HG03280 (cell line): ENCODE data around the gene PRKCD.

Source experiments
- ATAC-seq: cut with Tn5 transposase; IDR thresholded peaks from one replicate; pipeline ENCODE4 v1.9.1; 2021; ENCODE audit warnings: mild to moderate bottlenecking, moderate library complexity; ENCODE audit not compliant: unreplicated experiment

The PRKCD gene

GRCh38 chr3:53160660-53161449, at the start of gene PRKCD:
Gene PRKCD (plus strand): TSS chr3:53161209. CDS start chr3:53178423, 17,214 bp downstream.
- peak; percentile 61 for ATAC-seq

GRCh38 chr3:53111822-53112221, 49.2 kb upstream of the PRKCD start:
- no peak for ATAC-seq

- ATAC-seq: no peak
Measured at GRCh38 chr3:53113293-53114010, 47.6 kb upstream of the PRKCD start.

- no peak for ATAC-seq
Measured at GRCh38 chr3:53114011-53114400, 47.0 kb upstream of the PRKCD start.

- no peak for ATAC-seq
Measured at GRCh38 chr3:53114412-53115074, 46.5 kb upstream of the PRKCD start.

- no peak for ATAC-seq
Measured at GRCh38 chr3:53116956-53117355, 44.1 kb upstream of the PRKCD start.

GRCh38 chr3:53120336-53120735, 40.7 kb upstream of the PRKCD start:
- ATAC-seq: no peak

GRCh38 chr3:53122255-53122932, 38.6 kb upstream of the PRKCD start:
- no peak for ATAC-seq

- no peak for ATAC-seq
Measured at GRCh38 chr3:53122933-53123305, 38.1 kb upstream of the PRKCD start.

- no peak for ATAC-seq
Measured at GRCh38 chr3:53123510-53123909, 37.5 kb upstream of the PRKCD start.

GRCh38 chr3:53123953-53124352, 37.1 kb upstream of the PRKCD start:
- no peak for ATAC-seq

GRCh38 chr3:53126601-53127000, 34.4 kb upstream of the PRKCD start:
- ATAC-seq: no peak

GRCh38 chr3:53129344-53129743, 31.7 kb upstream of the PRKCD start:
- ATAC-seq: no peak

- peak; percentile 79 for ATAC-seq
Measured at GRCh38 chr3:53130179-53131061, 30.6 kb upstream of the PRKCD start, which contains the start of gene RFT1. Gene RFT1 (minus strand): TSS chr3:53130435. CDS start chr3:53130400, 35 bp downstream.

GRCh38 chr3:53131096-53131495, 29.9 kb upstream of the PRKCD start:
- no peak for ATAC-seq

GRCh38 chr3:53132347-53132746, 28.7 kb upstream of the PRKCD start:
- ATAC-seq: no peak

- peak; percentile 54 for ATAC-seq
Measured at GRCh38 chr3:53134631-53135232, 26.3 kb upstream of the PRKCD start.

GRCh38 chr3:53137221-53137620, 23.8 kb upstream of the PRKCD start:
- no peak for ATAC-seq

- ATAC-seq: no peak
Measured at GRCh38 chr3:53137835-53138446, 23.1 kb upstream of the PRKCD start.
